ENCODE data around the gene MDC1. TPM values are rescaled to one million over a fixed set of nuclear protein-coding genes. Genes with fewer than 3 reads are reported as not detected.

The MDC1 gene
- total and polyA plus RNA-seq, 2 of the 13 experiments (the other 11 are each of a cell fraction or from before 2014, with no cell fraction given), result 8.4 to 14.0 TPM

- TF ChIP-seq HNRNPK (IDR thresholded peaks at IDR 0.05; ENCODE audit: low read depth, low read length, poor library complexity, severe bottlenecking), result peak; percentile 89
- peak; percentile 43; the same call in 1 of the 2 replicates for TF ChIP-seq PHF20 (CRISPR knock-in tag; IDR thresholded peaks at IDR 0.05)
- no peak for TF ChIP-seq CREM (IDR thresholded peaks at IDR 0.05)
- TF ChIP-seq CREM (CRISPR knock-in tag; IDR thresholded peaks at IDR 0.05), result no peak
- 0 out of 2 replicates have a peak, but pooled peaks have one; percentile 41 for TF ChIP-seq TP53 (CRISPR knock-in tag; conservative IDR thresholded peaks at IDR 0.05)
- TF ChIP-seq SMYD3 (CRISPR knock-in tag; IDR thresholded peaks at IDR 0.05), result no peak
- TF ChIP-seq ZNF138 (CRISPR knock-in tag; IDR thresholded peaks at IDR 0.05; ENCODE audit: low read depth), result no peak
- peak; percentile 55; the same call in 1 of the 2 replicates for TF ChIP-seq HOXA5 (CRISPR knock-in tag; IDR thresholded peaks at IDR 0.05)
- TF ChIP-seq MXI1 (IDR thresholded peaks at IDR 0.05; ENCODE audit: borderline replicate concordance, low read depth, low read length), result peak; percentile 78; the same call in 1 of the 3 replicates
- TF ChIP-seq CHD4 (IDR thresholded peaks at IDR 0.05; ENCODE audit: borderline replicate concordance, low read length), result peak; percentile 44; the same call in 1 of the 2 replicates
- 0 out of 2 replicates have a peak, but pooled peaks have one; percentile 57 for TF ChIP-seq CREB3 (CRISPR knock-in tag; IDR thresholded peaks at IDR 0.05)
- TF ChIP-seq ZNF770 (CRISPR knock-in tag; IDR thresholded peaks at IDR 0.05), result 0 out of 2 replicates have a peak, but pooled peaks have one; percentile 30
- peak; percentile 41; the same call in 1 of the 2 replicates for TF ChIP-seq BHLHE40 (IDR thresholded peaks at IDR 0.05; ENCODE audit: low read length)
- no peak for TF ChIP-seq PRPF4 (IDR thresholded peaks at IDR 0.05; ENCODE audit: low read depth, low read length, poor library complexity, severe bottlenecking)
- TF ChIP-seq ZSCAN5A (CRISPR knock-in tag; IDR thresholded peaks at IDR 0.05; ENCODE audit: borderline replicate concordance), result no peak
- peak; percentile 79 for TF ChIP-seq MYC (CRISPR knock-in tag; IDR thresholded peaks at IDR 0.05; ENCODE audit: borderline replicate concordance)
- 0 out of 2 replicates have a peak, but pooled peaks have one; percentile 34 for TF ChIP-seq ZFP82 (CRISPR knock-in tag; IDR thresholded peaks at IDR 0.05; ENCODE audit: borderline replicate concordance)
- TF ChIP-seq ZNF788 (CRISPR knock-in tag; IDR thresholded peaks at IDR 0.05; ENCODE audit: borderline replicate concordance), result peak; percentile 60; the same call in 1 of the 2 replicates
- peak; percentile 94 for TF ChIP-seq ETV5 (CRISPR knock-in tag; IDR thresholded peaks at IDR 0.05; ENCODE audit: borderline replicate concordance)
- TF ChIP-seq ZNF772 (CRISPR knock-in tag; IDR thresholded peaks at IDR 0.05), result peak; percentile 73
- no peak for TF ChIP-seq AGO1 (IDR thresholded peaks at IDR 0.05; ENCODE audit: low read depth, low read length, poor library complexity, severe bottlenecking)
- TF ChIP-seq ATF7-NPFF (CRISPR knock-in tag; IDR thresholded peaks at IDR 0.05; ENCODE audit: low read depth), result no peak
Observed at GRCh38 chr6:30690403-30691207, 26.5 kb downstream of the MDC1 start, which contains the start of gene NRM (continued).

Measured in HepG2 (cell line).